Fibroblast of lung (primary cell): ENCODE results near the gene ACTA1. TPM values are rescaled to one million over a fixed set of nuclear protein-coding genes. Genes with fewer than 3 reads are reported as not detected.
A peak's percentile ranks its signal among the peaks of the same experiment; 100 is the strongest.

Experiments used
- DNase-seq, 2 donors: peaks; one replicate each; pipeline versions ENCODE4 v3.0.0 to v3.0.0-alpha.2; 2010; ENCODE audit warnings: low read depth in 2 of 2
- H2AFZ ChIP-seq: 2 replicates; pipeline ENCODE4 v1.5.1; 2012; ENCODE audit warnings: low read length, control low read depth, inconsistent platforms
- H3K27ac ChIP-seq: 2 replicates; pipeline ENCODE4 v1.5.1; 2011; ENCODE audit warnings: low read length, control low read depth; ENCODE audit not compliant: insufficient read depth
- H3K27me3 ChIP-seq: 2 replicates; pipeline ENCODE4 v1.5.1; 2011; ENCODE audit warnings: mild to moderate bottlenecking, low read length; ENCODE audit not compliant: control insufficient read depth, insufficient read depth
- H3K36me3 ChIP-seq: 2 replicates; pipeline ENCODE4 v1.5.1; 2011; ENCODE audit warnings: low read length; ENCODE audit not compliant: control insufficient read depth, insufficient read depth
- H3K4me1 ChIP-seq: 2 replicates; pipeline ENCODE4 v1.5.1; 2011; ENCODE audit warnings: low read length; ENCODE audit not compliant: control insufficient read depth, insufficient read depth; ENCODE audit errors: extremely low read depth
- H3K4me2 ChIP-seq: 2 replicates; pipeline ENCODE4 v1.5.1; 2011; ENCODE audit warnings: low read length, control low read depth; ENCODE audit not compliant: insufficient read depth; ENCODE audit errors: extremely low read depth
- H3K4me3 ChIP-seq, 4 experiments: fragments of 200-600 bp in 1 of 4; sonication (generic) in 1 of 4; replicated peaks in 1 of 4; 2 replicates each; pipeline ENCODE4 v1.5.1; 2011 to 2016; ENCODE audit warnings: low read length in 4 of 4, low read depth in 3 of 4, mild to moderate bottlenecking in 3 of 4, control low read depth in 2 of 4, inconsistent platforms in 1 of 4, mixed read lengths in 1 of 4; ENCODE audit not compliant: insufficient read depth in 1 of 4; ENCODE audit errors: control extremely low read depth in 1 of 4
- H3K79me2 ChIP-seq: 2 replicates; pipeline ENCODE4 v1.5.1; 2012; ENCODE audit warnings: mild to moderate bottlenecking, low read length, inconsistent platforms; ENCODE audit not compliant: control insufficient read depth, insufficient read depth
- H3K9ac ChIP-seq: 2 replicates; pipeline ENCODE4 v1.5.1; 2011; ENCODE audit warnings: mild to moderate bottlenecking, low read length, control low read depth; ENCODE audit not compliant: insufficient read depth
- H3K9me3 ChIP-seq: 2 replicates; pipeline ENCODE4 v1.5.1; 2012; ENCODE audit warnings: low read depth, low read length; ENCODE audit not compliant: control insufficient read depth, insufficient read depth
- H4K20me1 ChIP-seq: 2 replicates; pipeline ENCODE4 v1.5.1; 2011; ENCODE audit warnings: low read length; ENCODE audit not compliant: control insufficient read depth, insufficient read depth; ENCODE audit errors: extremely low read depth
- EZH2 ChIP-seq: IDR thresholded peaks from 2 replicates; pipeline ENCODE4 v1.5.1; 2012; ENCODE audit warnings: low read length, control low read depth, mild to moderate bottlenecking; ENCODE audit errors: missing control alignments
- polyA plus RNA-seq, 2 donors: library from polyadenylated mRNA; depleted of rRNA in 1 of 2; stranded (reverse) in 1 of 2; unstranded in 1 of 2; fragments of >200 nt; gene quantifications; 2 replicates each; pipeline ENCODE4 v1.2.1, GENCODE V29; 2011 to 2012; ENCODE audit warnings: missing spikeins in 1 of 2
- total RNA-seq: library from RNA; depleted of rRNA; stranded (reverse); fragments of >200 nt; gene quantifications from 2 replicates; pipeline ENCODE4 v1.2.1, GENCODE V29; 2014
- TF ChIP-seq, protein P1 (sequence below), 2 donors: IDR thresholded peaks in 1 of 2; conservative IDR thresholded peaks in 1 of 2; 1 replicate in 1 of 2; 2 replicates in 1 of 2; pipeline ENCODE4 v1.5.1; 2011 to 2012; ENCODE audit warnings: low read length in 2 of 2, control low read depth in 1 of 2, inconsistent platforms in 1 of 2, low read depth in 1 of 2, mild to moderate bottlenecking in 1 of 2

The ACTA1 gene
- total and polyA plus RNA-seq, 2 donors (not counting 1 experiment from before 2014, with no cell fraction given): not detected

DNA sequence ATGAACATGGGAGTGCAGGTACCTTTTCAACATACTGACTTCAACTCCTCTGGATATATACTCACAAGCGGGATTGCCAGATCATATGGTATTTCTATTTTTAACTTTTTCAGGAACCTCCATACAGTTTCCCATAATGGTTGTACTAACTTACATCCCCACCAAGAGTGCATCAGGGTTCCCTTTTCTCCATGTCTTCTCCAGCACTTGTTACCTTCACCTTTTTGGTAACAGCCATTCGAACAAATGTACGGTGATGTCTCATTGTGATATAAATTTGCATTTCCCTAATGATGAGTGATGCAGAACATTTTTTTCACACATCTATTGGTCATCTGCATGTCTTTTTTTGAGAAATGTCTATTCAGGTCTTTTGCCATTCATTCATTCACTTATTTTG is 25.9 kb upstream of the ACTA1 start:
- no peaks in the 10 kb centered on the region for H3K27me3 ChIP-seq
- H3K4me1 ChIP-seq: no peaks in the 10 kb centered on the region
- no peak overlapping the region for H2AFZ ChIP-seq
- H4K20me1 ChIP-seq: no peaks in the 10 kb centered on the region
- H3K27ac ChIP-seq: no peak overlapping the region
- no peak for DNase-seq
- H3K4me2 ChIP-seq: no peak overlapping the region
- no peaks in the 10 kb centered on the region for H3K79me2 ChIP-seq
- TF ChIP-seq, protein P1, sequence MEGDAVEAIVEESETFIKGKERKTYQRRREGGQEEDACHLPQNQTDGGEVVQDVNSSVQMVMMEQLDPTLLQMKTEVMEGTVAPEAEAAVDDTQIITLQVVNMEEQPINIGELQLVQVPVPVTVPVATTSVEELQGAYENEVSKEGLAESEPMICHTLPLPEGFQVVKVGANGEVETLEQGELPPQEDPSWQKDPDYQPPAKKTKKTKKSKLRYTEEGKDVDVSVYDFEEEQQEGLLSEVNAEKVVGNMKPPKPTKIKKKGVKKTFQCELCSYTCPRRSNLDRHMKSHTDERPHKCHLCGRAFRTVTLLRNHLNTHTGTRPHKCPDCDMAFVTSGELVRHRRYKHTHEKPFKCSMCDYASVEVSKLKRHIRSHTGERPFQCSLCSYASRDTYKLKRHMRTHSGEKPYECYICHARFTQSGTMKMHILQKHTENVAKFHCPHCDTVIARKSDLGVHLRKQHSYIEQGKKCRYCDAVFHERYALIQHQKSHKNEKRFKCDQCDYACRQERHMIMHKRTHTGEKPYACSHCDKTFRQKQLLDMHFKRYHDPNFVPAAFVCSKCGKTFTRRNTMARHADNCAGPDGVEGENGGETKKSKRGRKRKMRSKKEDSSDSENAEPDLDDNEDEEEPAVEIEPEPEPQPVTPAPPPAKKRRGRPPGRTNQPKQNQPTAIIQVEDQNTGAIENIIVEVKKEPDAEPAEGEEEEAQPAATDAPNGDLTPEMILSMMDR (conservative IDR thresholded peaks at IDR 0.05 in 1 of 2, IDR thresholded peaks at IDR 0.05 in 1 of 2; ENCODE audit: low read depth in 1 of 2, low read length in 2 of 2): no peak
- no peak for TF ChIP-seq EZH2
- no peaks in the 10 kb centered on the region for H3K9me3 ChIP-seq
- peaks cover 2% of the 10 kb centered on the region for H3K36me3 ChIP-seq
- no peak overlapping the region for H3K9ac ChIP-seq
- H3K4me3 ChIP-seq: no peak overlapping the region

DNA sequence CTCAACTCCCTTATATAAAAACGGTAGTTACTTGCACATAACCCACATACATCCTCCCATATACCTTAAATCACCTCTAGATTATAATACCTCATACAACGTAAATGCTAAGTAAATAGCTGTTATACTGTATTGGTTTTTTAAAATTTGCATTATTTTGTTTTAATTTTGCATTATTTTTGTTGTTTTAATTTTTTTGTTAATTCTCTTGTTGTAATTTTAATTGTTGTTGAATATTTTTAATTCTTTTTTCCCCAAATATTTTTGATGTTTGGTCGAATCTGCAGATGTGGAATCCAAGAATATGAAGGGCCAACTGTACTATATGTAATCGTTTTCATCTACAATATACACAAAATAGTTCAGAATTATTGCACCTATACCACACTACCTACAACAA is 23.5 kb upstream of the ACTA1 start:
- H4K20me1 ChIP-seq: no peaks in the 10 kb centered on the region
- TF ChIP-seq, protein P1 (conservative IDR thresholded peaks at IDR 0.05 in 1 of 2, IDR thresholded peaks at IDR 0.05 in 1 of 2; ENCODE audit: low read depth in 1 of 2, low read length in 2 of 2): no peak
- TF ChIP-seq EZH2: no peak
- no peaks in the 10 kb centered on the region for H3K9me3 ChIP-seq
- no peaks in the 10 kb centered on the region for H3K27me3 ChIP-seq
- no peak overlapping the region for H3K27ac ChIP-seq
- H3K36me3 ChIP-seq: no peaks in the 10 kb centered on the region
- no peak overlapping the region for H2AFZ ChIP-seq
- no peak overlapping the region for H3K9ac ChIP-seq
- no peak overlapping the region for H3K4me2 ChIP-seq
- H3K4me1 ChIP-seq: no peaks in the 10 kb centered on the region
- no peak overlapping the region for H3K4me3 ChIP-seq
- DNase-seq: no peak
- no peaks in the 10 kb centered on the region for H3K79me2 ChIP-seq

DNA sequence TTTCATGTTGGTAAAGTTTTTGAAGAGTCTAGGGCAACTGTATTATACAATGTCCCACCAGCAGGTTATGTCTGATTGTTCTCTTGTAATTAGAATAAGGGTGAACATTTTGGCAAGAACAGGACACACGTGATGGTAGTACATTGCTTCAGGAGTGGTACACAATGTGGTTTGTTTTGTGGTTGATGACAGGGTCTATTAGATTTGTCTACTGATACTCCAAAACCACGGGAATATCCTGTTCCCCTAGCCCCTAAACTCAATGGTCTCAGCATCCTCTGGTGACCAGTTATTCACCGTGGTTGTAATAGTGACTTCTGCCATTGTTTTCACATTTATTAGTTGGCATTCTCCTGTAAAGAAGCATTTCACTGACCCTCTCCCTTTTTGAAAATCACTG is 22.1 kb upstream of the ACTA1 start:
- Histone ChIP-seq H2AFZ (no peak overlapping the region), H3K36me3 (no peaks in the 10 kb centered on the region), H3K4me1 (no peaks in the 10 kb centered on the region), H3K9me3 (no peaks in the 10 kb centered on the region), H3K27me3 (no peaks in the 10 kb centered on the region), H3K4me3 (no peak overlapping the region), H3K27ac (no peak overlapping the region), H3K79me2 (no peaks in the 10 kb centered on the region), H4K20me1 (no peaks in the 10 kb centered on the region), H3K4me2 (no peak overlapping the region), H3K9ac (no peak overlapping the region)
- TF ChIP-seq, protein P1 (conservative IDR thresholded peaks at IDR 0.05 in 1 of 2, IDR thresholded peaks at IDR 0.05 in 1 of 2; ENCODE audit: low read depth in 1 of 2, low read length in 2 of 2): no peak
- no peak for TF ChIP-seq EZH2
- peak; percentile 18 to 29 for DNase-seq
